Inflammatory macrophage (primary cell): ENCODE results near the gene DUSP9.

Experiments
- DNase-seq, 2 donors: peaks; one replicate each; pipeline ENCODE4 v3.0.0-alpha.2; 2020 to 2022
- total RNA-seq, 18 experiments: gene quantifications; one replicate each; lab custom pipeline; 2026; ENCODE audit warnings: mixed read lengths in 6 of 18, inconsistent platforms in 2 of 18; lab: John Stamatoyannopoulos, UW

Gene DUSP9
- total RNA-seq, result 0 to 0.18 (median 0.03) reads per million in 18 experiments

DNA sequence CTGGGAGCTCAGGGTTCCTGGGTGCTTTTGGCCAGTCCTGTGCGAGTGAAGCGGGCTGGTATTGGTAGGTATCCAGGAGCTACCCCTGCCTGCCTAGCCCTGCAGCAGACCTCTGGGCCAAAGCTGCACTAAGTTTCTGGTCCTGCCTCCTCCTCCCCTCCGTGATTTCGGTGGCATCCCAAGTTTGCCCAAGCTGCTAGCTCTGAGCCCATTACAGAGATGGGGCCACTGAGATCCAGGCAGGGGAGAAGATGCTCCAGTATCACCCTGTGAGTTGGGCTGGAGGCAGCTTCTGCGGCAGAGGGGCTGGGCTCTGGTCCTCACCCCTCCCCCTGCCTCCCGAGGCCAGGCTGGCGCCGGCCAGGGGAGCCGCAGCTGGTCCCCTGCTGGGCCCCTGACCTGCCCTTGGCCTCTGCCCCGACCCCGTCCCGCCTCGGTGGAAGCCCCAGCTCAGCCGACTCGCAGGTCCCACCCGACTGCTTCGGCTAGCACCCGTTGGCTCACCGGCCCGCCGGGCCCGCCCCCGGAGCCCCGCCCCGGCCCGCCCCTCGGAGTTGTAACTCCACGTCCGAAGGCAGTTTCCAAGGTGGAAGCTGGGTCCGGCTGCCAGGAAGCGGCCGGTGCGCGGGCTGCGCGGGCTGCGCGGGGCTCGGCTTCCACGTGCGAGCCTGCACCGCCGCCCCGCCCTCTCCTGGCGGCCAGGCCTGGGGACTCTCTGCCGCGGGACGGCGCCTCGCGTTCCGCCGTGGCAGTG lies at the start of gene DUSP9:
Gene DUSP9, plus strand, starts transcription at position 584 of the 754 bp plus-strand sequence. CDS start 751 bp downstream, outside the sequence.
- peak in 1 of 2 donors; percentile 24 for DNase-seq

GRCh38 chrX:153598541-153599191 lies 48.3 kb upstream of the DUSP9 start, which contains the start of gene CCNQ:
CCNQ (minus strand) TSS chrX:153599139; CDS start chrX:153599073, 66 bp downstream.
- DNase-seq, result peak in 1 of 2 donors; percentile 22

GRCh38 chrX:153599192-153600031 lies 47.6 kb upstream of the DUSP9 start:
- DNase-seq, result peak; percentile 89 to 92

DNA sequence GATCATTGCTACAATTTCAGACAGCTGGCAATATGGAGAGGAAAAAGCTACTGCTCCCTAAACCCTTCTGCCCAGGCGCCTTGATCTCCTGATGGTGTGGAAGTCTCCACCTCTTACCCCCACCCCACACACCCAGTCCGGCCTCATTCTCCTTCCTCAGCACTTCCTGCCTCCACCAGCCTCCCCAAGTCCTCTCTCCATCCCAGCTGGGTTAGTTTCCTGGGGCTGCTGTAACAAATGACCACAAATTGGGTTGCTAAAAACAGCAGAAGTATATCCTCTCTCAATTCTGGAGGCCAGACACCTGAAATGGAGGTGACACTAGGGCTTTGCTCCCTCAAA lies 47.0 kb upstream of the DUSP9 start:
- peak; percentile 18 to 31 for DNase-seq

DNA sequence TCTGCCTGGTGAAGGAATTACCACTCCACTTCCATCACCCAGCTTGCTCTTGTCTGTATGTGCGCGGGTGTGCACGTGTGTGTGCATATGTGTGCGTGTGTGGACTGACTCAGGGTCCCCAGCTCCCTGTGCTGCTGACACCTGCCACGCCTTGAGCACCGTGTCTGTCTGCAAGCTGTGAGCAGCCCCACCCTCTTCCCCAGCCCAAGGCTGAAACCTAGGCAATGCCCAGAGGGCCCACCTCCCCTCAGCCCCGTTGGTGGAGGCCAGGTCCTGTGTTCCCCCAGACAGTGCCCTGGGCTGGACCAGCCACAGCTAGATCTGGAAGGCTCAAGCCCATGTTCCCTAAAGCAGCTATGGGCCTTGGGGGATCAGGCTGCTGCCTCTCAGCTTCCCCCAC lies 46.1 kb upstream of the DUSP9 start:
- no peak for DNase-seq

DNA sequence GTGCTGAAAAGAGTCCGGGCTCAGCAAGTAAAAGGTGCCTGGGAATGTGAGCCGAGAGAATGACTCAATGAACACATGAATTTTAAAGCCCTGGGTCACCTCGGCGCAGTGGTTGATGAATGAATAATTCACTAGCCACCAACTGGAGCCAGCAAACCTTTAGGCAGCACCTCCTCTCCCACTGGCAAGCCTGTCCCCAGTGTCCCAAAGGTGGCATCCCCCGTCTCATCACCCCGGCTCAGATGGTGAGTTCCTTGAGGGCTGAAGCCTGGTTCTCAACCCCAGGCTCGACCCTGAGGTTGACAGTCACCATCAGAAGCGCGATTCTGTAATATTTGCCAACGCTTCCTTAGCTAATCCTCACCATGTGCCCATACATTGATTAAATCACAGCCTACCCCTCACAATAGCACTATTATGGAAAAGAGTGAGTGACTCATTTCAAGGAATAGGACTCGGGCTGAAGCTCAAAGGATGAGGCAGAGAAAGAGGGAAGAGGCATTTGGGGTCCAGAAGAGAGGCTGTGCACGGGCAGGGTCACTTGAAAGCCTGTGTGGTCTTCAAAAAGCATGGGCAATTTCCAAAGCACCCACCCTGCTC lies 45.4 kb upstream of the DUSP9 start:
- DNase-seq, result no peak

- peak; percentile 75 to 81 for DNase-seq
Observed at GRCh38 chrX:153602601-153603000, 44.4 kb upstream of the DUSP9 start.

- no peak for DNase-seq
Observed at GRCh38 chrX:153603131-153603656, 43.8 kb upstream of the DUSP9 start.

- peak in 1 of 2 donors; percentile 27 for DNase-seq
Observed at GRCh38 chrX:153604666-153605380, 42.2 kb upstream of the DUSP9 start.

DNA sequence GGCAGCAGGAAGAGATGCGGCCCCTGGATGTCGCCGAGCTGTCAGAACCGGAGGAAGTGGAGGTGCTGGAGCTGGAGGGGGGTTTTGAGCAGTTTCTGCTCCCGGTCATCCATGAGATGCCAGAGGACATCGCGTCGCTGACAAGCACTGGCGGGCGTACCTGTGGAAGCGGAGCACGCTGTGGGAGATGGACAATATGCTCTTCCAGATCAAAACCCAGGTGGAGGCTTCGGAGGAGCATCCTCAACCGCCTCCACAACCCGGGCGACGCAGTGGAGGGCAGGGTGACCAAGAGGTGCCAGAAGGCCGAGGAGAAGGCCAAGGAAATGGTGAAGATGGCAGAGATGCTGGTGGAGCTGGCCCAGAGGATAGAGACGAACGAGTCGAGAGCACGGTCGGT lies 40.5 kb upstream of the DUSP9 start:
- DNase-seq, result no peak

GRCh38 chrX:153608376-153608775 lies 38.6 kb upstream of the DUSP9 start:
- DNase-seq, result peak; percentile 85 to 89

- DNase-seq, result peak in 1 of 2 donors; percentile 0
Observed at GRCh38 chrX:153608806-153609205, 38.2 kb upstream of the DUSP9 start.

DNA sequence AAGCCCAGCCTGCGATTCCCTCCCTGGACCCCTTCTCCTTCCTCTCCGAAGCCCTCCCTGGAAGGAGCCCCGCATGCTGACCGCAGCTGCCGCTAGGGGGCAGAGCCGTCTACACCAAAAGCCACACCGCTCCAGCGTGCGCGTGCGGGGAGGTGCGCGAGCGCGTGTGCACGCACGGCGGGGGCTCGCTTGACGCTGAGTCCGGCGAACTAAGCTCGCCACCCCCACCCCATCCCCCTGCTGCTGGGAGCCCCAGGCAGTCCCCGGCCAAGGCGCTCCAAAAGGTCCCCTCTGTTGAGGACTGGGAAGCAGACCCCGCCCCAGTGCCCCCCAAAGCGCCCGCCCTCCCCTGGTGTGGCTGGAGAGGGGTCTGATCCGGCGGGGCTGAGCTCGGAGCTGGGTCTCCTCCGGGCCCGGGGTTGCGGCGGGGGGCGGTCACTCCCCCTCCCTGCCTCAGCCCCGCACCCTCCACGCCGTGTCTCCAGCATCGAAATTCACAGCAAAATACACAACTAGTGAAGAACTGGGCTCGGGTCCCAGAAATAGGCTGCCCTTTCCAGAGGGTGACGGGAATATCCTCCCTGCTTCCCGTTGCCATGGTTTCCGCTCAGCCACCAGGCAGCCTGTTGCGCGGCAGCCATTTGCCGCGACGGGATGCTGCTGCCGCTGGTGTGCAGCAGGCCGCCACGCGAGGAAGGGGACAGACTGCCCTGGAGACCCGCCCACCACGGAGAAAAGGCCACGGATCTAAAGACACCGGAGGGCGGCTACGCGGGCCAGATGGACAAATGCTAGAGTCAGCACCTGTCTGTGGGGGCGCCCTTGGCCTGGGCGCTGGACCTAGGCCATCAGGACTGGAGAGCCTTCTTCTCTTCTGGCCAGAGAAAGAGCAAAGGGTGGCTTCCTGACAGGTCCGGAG lies 36.8 kb upstream of the DUSP9 start:
- DNase-seq, result peak; percentile 16 to 55

GRCh38 chrX:153610836-153611213 lies 36.2 kb upstream of the DUSP9 start:
- DNase-seq, result no peak

DNA sequence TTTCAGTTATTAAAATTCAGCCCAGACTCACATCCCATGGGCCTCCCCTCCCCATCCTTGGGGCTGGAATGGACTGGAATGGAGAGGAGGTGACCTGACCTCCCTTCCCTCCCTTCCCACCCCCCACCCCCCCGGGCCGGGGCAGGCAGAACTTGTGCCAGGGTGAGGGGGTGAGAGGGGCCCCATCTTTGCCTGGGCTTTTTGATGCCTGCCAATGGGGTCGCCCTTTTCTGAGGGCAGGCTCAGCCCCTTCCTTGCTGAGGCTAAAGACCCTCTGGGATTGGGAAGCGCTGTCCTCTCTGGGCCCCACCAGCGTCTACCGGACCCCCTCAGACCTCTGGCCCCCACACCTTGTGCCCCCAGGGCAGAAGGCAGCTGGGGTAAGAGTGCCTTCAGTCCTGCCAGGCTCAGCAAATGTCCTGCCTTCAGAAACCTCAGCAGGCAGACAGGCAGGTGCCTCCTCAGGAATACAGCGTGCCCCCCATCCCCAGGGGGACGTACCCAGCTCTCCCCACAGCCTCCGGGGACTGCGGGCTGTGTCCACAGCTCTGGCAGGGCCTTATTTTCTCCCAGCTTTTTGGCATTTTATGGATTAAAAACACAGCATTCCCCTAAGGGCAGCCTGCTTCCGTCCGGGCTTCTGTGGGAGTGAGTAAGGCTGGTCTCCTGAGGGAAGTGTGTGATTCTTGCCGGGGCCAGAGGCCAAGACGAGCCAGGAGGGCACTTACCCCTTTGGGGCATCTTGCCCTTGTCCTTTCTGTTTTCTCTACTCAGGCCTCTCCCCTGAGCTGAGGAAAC lies 35.5 kb upstream of the DUSP9 start:
- no peak for DNase-seq

- no peak for DNase-seq
Observed at GRCh38 chrX:153612413-153612812, 34.6 kb upstream of the DUSP9 start.

DNA sequence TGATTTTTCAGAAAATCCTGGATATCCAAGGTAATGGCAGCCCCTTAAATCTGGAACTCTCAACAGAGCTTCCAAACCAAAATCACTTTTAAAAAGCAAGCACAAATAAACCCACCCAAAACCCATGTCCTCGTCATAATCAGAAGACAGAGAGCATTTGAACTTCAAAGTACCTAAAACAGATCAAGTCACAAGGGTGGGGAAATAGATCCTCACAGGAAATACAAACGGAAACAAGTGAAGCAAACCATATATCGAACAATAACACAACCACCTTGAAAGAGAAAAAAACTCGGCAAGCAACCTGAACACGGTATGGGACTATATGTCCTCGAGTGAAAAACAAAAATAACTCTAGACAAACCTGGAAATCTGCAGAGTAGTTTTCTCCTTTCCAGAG lies 32.2 kb upstream of the DUSP9 start:
- DNase-seq, result no peak

- DNase-seq, result no peak
Observed at GRCh38 chrX:153620576-153620975, 26.4 kb upstream of the DUSP9 start.

GRCh38 chrX:153621949-153622598 lies 24.9 kb upstream of the DUSP9 start:
- no peak for DNase-seq
